ENCODE results near the gene ORAI3. TPM values are rescaled to one million over a fixed set of nuclear protein-coding genes. Genes with fewer than 3 reads are reported as not detected.
A peak's percentile ranks its signal among the peaks of the same experiment; 100 is the strongest.

The ORAI3 gene
- total and polyA plus RNA-seq, 2 of the 13 experiments (the other 11 are each of a cell fraction or from before 2014, with no cell fraction given) = 11.4 to 32.0 TPM

- peak; percentile 52; the same call in 1 of the 2 replicates for TF ChIP-seq ZNF230 (CRISPR knock-in tag; IDR thresholded peaks at IDR 0.05)
- no peak for TF ChIP-seq DPF2 (CRISPR knock-in tag; IDR thresholded peaks at IDR 0.05; ENCODE audit: borderline replicate concordance, low read depth)
- TF ChIP-seq ZNF280B (CRISPR knock-in tag; IDR thresholded peaks at IDR 0.05; ENCODE audit: borderline replicate concordance) = peak; percentile 77; the same call in 1 of the 2 replicates
- no peak for TF ChIP-seq RXRB (CRISPR knock-in tag; IDR thresholded peaks at IDR 0.05; ENCODE audit: borderline replicate concordance)
- TF ChIP-seq NKX3-1 (CRISPR knock-in tag; IDR thresholded peaks at IDR 0.05) = no peak
- peak; percentile 55; the same call in 1 of the 2 replicates for TF ChIP-seq ZNF441 (CRISPR knock-in tag; IDR thresholded peaks at IDR 0.05; ENCODE audit: borderline replicate concordance)
- no peak for TF ChIP-seq ZNF276 (CRISPR knock-in tag; IDR thresholded peaks at IDR 0.05; ENCODE audit: low read depth)
- no peak; a peak in 2 of 4 replicates for TF ChIP-seq KLF16 (CRISPR knock-in tag; IDR thresholded peaks at IDR 0.05)
- TF ChIP-seq CHD2 (IDR thresholded peaks at IDR 0.05; ENCODE audit: low read depth, low read length) = peak; percentile 76; the same call in 1 of the 2 replicates
- no peak for TF ChIP-seq ZKSCAN1 (IDR thresholded peaks at IDR 0.05; ENCODE audit: low read length)
- no peak for TF ChIP-seq ZC3H4 (CRISPR knock-in tag; IDR thresholded peaks at IDR 0.05; ENCODE audit: borderline replicate concordance)
- TF ChIP-seq ZNF776 (CRISPR knock-in tag; IDR thresholded peaks at IDR 0.05) = no peak
- TF ChIP-seq SMC3 (IDR thresholded peaks at IDR 0.05; ENCODE audit: low read length) = no peak
- no peak for TF ChIP-seq ZNF781 (CRISPR knock-in tag; IDR thresholded peaks at IDR 0.05; ENCODE audit: borderline replicate concordance, not compliant biosample characterization)
- TF ChIP-seq KLF13 (CRISPR knock-in tag; IDR thresholded peaks at IDR 0.05) = no peak
- TF ChIP-seq ZNF724P (CRISPR knock-in tag; IDR thresholded peaks at IDR 0.05; ENCODE audit: borderline replicate concordance) = no peak
- TF ChIP-seq ZNF83 (CRISPR knock-in tag; IDR thresholded peaks at IDR 0.05; ENCODE audit: borderline replicate concordance) = no peak
- TF ChIP-seq TFE3 (CRISPR knock-in tag; IDR thresholded peaks at IDR 0.05) = peak; percentile 65
- TF ChIP-seq ZBTB37 (CRISPR knock-in tag; IDR thresholded peaks at IDR 0.05) = no peak
- peak; percentile 86; the same call in 1 of the 2 replicates for TF ChIP-seq ZHX1 (CRISPR knock-in tag; IDR thresholded peaks at IDR 0.05; ENCODE audit: low read depth)
- peak; percentile 89 for TF ChIP-seq IRF2 (CRISPR knock-in tag; IDR thresholded peaks at IDR 0.05)
These were observed 25.8 kb upstream of the ORAI3 start (continued) for GRCh38 chr16:30922960-30923535.
